MM.1S (cell line): Measurements from ENCODE around the gene ZNF280C.

Experiments
- CTCF ChIP-seq: fragments of 300-600 bp; sonication (generic); IDR thresholded peaks from 2 replicates; pipeline ENCODE4 v1.5.1; 2016; ENCODE audit warnings: antibody characterized with exemption, low read length, mixed read lengths
- EZH2 ChIP-seq: fragments of 300-600 bp; sonication (generic); optimal IDR thresholded peaks from 2 replicates; pipeline ENCODE3; 2017; ENCODE audit warnings: low read depth, mild to moderate bottlenecking, antibody characterized with exemption, low read length, mixed read lengths
- EZH2phosphoT487 ChIP-seq: fragments of 300-600 bp; sonication (generic); IDR thresholded peaks from 2 replicates; pipeline ENCODE4 v1.6.1; 2018; ENCODE audit warnings: antibody characterized with exemption, low read length

- no peak for TF ChIP-seq CTCF
- TF ChIP-seq EZH2phosphoT487: no peak
- TF ChIP-seq EZH2: no peak
Measured at GRCh38 chrX:130260316-130260715, 8.4 kb downstream of the ZNF280C start.
